ENCODE results near the gene PCSK7. TPM values are rescaled to one million over a fixed set of nuclear protein-coding genes. Genes with fewer than 3 reads are reported as not detected.

PCSK7 gene
- total and polyA plus RNA-seq, 2 of the 8 experiments (the other 6 are each of a cell fraction or from before 2014, with no cell fraction given) = 23.4 to 38.5 TPM

DNA sequence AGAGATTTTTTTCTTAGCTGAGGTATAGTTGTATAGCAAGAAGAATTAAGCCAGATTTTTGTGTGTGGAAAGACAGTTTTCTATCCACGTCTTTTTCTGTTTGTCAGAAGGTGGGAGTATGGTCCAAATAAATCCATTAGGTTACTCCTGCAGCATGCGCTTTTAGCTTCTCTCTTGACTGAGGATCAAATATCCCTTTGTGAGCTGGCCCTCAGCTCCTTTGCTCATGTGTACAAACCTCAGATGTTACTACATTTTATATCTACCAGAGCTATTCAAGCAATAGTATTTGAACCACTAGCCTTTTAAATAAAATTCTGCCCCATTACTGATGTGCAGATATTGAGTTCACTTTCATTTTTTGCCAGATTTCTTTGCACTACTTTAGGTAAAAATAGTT lies 62.1 kb downstream of the PCSK7 start (continued):
- TF ChIP-seq, protein P1, sequence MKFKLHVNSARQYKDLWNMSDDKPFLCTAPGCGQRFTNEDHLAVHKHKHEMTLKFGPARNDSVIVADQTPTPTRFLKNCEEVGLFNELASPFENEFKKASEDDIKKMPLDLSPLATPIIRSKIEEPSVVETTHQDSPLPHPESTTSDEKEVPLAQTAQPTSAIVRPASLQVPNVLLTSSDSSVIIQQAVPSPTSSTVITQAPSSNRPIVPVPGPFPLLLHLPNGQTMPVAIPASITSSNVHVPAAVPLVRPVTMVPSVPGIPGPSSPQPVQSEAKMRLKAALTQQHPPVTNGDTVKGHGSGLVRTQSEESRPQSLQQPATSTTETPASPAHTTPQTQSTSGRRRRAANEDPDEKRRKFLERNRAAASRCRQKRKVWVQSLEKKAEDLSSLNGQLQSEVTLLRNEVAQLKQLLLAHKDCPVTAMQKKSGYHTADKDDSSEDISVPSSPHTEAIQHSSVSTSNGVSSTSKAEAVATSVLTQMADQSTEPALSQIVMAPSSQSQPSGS (IDR thresholded peaks at IDR 0.05; ENCODE audit: low read length) = no peak
- TF ChIP-seq RBBP5 (IDR thresholded peaks at IDR 0.05; ENCODE audit: borderline replicate concordance, low read depth, low read length) = no peak

All from H1 (cell line).